GM21423 (cell line): ENCODE results near the gene ANXA7.

Source experiments
- ATAC-seq: cut with Tn5 transposase; IDR thresholded peaks from one replicate; pipeline ENCODE4 v1.9.1; 2021; ENCODE audit warnings: mild to moderate bottlenecking, moderate library complexity; ENCODE audit not compliant: unreplicated experiment

The ANXA7 gene

DNA sequence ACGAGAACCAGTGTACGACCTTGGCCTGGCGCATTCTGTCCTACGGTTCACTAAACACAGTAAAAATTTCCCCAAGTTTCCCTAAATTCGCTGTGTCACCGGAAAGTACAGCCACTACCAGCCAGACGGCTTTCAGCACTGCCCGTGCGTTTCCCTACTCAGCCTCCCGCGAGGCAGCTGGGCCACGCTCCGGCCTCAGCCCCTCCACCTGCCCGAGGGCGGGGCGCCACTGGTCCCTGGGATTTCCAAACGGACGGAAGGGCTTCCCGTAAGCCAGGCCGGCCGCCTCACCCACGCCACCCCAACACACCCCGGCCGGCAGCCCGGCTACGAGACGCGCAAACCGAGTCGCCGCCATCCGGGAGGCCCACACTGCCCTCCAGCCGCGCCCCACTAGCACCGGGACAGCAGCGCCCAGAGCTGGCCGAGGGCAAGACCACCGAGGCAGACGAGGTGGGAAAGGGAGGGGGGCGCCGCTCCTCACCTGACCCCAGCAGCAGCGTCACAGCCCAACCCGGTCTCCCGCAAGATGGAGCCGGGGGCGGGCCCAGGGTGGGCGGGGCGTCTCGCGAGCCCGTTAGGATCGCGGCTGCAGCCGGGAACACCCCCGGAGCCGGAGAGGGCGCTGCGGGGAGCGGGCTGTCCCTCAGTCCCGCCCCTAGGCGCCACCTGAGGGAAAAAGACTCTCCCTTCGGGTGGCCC lies at the start of gene ANXA7:
Gene ANXA7, minus strand, starts transcription at position 531 of the 702 bp plus-strand sequence. CDS start 13,202 bp downstream, outside the sequence.
- peak; percentile 93 for ATAC-seq

DNA sequence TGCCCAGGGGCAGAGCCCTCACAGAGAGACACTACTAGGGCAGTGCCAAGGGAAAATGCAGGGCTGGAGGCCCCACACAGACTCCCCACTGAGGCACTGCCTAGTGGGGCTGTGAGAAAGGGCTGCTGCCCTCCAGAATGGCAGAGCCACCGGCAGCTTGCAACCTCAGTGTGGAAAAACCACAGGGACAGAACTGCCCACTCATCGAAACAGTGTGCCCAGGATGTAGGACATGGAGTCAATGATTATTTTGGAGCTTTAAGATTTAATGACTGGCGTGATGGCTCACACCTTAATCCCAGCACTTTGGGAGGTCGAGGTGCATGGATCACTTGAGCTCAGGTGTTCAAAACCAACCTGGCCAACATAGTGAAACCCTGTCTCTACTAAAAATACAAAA lies 47.0 kb upstream of the ANXA7 start:
- ATAC-seq = no peak

DNA sequence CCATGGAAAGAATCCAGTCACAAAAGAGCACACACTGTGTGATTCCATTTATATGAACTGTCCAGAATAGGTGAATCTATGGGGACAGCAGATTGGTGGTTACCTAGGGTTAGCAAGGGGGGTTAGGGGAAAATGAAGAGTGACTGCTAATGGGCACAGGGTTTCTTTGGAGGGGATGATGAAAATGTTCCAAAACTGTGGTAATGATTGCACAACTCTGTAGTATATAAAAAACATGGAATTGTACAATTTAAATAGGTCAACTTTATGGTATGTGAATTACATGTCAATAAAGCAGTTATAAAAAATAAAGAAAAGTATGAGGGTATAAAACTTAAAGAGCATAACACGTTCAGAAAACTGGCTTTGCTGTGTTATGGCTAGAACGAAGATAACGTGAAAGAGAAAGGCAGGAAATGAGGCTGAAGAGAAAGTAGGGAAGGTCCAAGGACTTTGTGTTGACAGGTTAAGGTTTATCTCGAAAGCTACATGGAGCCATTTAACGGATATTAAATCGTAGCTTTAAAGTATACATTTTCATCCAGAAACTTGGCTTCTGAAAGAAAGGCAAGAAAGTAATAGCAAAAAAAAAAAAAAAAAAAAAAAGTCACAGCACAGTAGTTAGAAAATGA lies 45.9 kb upstream of the ANXA7 start:
- ATAC-seq = no peak

GRCh38 chr10:73456187-73456890 lies 42.5 kb upstream of the ANXA7 start:
- ATAC-seq = no peak

GRCh38 chr10:73449113-73449512 lies 35.3 kb upstream of the ANXA7 start:
- ATAC-seq = no peak

- no peak for ATAC-seq
Observed at GRCh38 chr10:73448384-73448783, 34.5 kb upstream of the ANXA7 start.

GRCh38 chr10:73446926-73447325 lies 33.1 kb upstream of the ANXA7 start:
- ATAC-seq = no peak

GRCh38 chr10:73444457-73444856 lies 30.6 kb upstream of the ANXA7 start:
- no peak for ATAC-seq

DNA sequence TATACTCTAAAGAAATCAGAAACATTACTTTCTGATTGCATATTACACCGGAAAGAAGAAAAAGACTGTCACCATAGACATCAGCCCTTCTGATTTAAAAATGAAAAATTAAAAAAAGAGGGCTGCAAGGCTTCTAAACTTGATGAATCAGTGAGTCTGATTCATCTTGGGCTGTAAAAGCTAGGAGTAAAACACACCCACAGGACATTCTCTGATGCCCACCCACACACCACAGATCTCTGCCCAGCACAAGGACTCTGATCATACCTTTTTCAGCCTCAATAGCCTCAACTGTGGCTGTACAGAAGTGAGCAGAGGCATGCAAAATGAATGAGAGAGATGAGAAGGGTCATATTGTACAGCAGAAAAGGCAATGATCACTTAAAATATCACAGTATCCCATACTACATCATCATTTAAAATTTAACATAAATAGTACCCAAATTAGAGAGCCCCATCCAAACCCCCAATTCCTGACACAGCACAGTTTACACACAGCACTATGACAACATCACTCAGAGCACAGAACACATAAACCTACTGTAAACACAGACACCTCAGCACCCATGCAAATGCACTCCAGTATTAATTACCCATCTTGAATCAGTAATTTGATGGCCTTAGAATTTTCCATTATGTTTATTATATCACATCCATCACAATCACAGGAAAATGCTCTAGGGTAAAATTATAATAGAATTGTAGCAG lies 25.9 kb upstream of the ANXA7 start:
- ATAC-seq = no peak

DNA sequence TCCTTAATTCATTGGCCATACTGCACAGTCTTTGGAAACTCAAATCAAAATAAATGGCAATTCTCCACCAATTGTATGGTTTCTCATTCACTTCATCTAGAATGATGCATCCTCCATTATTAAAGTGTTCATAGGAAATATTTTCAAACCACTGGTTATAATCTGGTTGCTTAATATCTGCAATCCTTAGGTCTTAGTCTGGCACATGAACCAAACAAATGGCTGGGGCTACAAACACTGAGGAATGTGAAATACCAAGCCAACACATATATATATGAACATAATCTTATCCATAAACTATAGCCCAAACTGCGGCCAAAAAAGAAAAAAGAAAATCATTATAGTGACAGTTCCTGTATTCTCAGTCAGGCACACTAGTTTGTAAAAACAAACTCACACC lies 25.2 kb upstream of the ANXA7 start:
- no peak for ATAC-seq

DNA sequence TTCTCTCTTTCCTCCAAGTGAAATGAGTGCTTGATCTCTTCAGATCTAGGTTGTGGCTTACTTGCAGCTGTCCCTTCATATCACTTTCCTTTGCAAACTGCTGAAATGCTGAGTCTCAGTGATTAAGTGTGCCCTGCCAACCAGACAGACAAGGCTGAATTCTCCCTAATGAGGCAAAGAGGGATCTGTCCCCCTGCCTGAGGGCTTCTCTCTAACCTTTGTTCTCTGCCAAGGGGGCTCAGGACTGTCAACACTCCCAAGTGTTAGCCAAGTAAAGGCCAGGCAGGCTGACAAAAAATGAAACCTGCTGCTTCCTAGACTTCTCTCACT lies 19.6 kb upstream of the ANXA7 start, which contains the start of gene MSS51:
Gene MSS51, minus strand, starts transcription at position 24 of the 330 bp plus-strand sequence. CDS start 5,277 bp downstream, outside the sequence.
- ATAC-seq = no peak

GRCh38 chr10:73432646-73433537 lies 19.0 kb upstream of the ANXA7 start:
- no peak for ATAC-seq

GRCh38 chr10:73426318-73426717 lies 12.5 kb upstream of the ANXA7 start:
- no peak for ATAC-seq

DNA sequence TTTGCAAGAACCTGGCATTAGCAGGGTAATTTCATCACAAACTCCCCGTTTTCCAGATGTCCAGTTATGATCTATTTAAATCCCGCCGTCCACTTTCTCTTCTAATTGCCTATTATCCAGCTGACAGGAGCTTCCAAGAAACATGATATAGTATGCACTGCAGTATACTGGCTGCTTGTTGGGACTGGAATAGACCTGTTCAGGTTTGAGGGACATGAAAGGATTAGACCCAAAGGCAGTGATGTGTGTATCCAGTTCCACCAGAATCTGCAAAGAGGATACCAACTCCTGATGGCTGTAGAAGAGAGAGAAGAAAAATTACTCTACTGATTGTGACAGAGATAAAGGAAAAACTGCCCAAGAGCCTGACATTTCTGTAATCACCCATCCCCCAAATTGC lies 10.6 kb upstream of the ANXA7 start:
- no peak for ATAC-seq

DNA sequence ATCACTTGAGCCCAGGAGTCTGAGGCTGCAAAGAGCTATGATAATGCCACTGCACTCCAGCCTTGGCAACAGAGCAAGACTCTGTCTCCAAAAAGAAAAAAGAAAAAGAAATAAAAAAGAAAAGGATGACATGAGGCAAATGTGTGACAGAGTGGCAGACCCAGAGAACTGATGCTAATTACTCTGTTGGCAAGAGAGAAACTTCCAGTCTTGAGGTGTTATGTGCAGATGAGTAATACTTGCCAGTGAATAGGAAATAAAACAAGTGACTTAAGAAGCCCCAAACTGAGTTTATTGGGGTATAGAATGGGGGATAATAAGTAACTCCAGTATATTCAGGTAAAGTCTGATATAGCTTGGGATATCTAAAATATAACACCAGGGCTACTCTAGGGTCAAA lies 9.5 kb upstream of the ANXA7 start:
- ATAC-seq = no peak

GRCh38 chr10:73416571-73416970 lies 2.7 kb upstream of the ANXA7 start:
- ATAC-seq = no peak

- peak; percentile 29 for ATAC-seq
Observed at GRCh38 chr10:73414230-73414945, 530 bp upstream of the ANXA7 start.

GRCh38 chr10:73413108-73413527 lies 740 bp downstream of the ANXA7 start:
- peak; percentile 19 for ATAC-seq

DNA sequence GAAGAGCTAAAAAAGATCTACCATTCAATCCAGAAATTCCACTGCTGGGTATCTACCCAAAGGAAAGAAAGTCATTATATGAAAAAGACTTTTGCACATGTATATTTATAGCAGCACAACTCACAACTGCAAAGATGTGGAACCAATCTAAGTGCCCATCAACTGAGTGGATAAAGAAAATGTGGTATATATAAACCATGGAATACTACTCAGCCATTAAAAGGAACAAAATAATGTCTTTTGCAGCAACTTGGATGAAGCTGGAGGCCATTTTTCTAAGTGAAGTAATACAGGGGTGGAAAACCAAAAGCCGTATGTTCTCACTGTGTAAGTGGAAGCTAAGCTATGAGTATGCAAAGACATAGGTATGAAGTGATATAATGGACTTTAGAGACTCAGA lies 3.0 kb downstream of the ANXA7 start:
- no peak for ATAC-seq
